ENCODE data around the gene PTGR3. TPM values are rescaled to one million over a fixed set of nuclear protein-coding genes. Genes with fewer than 3 reads are reported as not detected.

The PTGR3 gene
- total RNA-seq, 1 donor from 2014 or later, result 6.8 TPM

DNA sequence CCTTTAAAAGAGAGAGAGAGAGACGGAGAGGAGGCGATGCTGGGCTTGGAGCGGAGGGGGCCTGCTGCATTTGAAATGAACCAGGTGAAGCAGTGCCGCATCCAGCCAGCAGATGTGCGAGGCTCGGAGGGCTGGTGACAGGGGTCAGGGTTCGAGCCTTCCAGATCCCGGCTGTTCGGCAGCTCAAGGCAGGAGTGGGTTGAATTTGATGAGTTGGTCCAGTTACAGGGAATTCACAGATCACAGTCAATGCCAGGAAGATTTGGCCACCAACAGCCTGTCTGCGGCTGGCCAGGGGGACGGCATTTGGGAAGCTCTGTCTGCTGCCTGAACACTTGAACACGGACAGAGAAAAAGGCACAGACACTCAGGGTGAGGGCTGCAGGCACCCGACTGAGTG, 48.6 kb downstream of the PTGR3 start:
- Histone ChIP-seq H3K36me3 (ENCODE audit: control insufficient read depth, insufficient read depth, low read length) (no peaks in the 10 kb centered on the region), H3K4me3 (ENCODE audit: low read depth, low read length) (no peak overlapping the region), H3K27me3 (ENCODE audit: control insufficient read depth, insufficient read depth, low read length) (peaks cover 2% of the 10 kb centered on the region)
- TF ChIP-seq, protein P1, sequence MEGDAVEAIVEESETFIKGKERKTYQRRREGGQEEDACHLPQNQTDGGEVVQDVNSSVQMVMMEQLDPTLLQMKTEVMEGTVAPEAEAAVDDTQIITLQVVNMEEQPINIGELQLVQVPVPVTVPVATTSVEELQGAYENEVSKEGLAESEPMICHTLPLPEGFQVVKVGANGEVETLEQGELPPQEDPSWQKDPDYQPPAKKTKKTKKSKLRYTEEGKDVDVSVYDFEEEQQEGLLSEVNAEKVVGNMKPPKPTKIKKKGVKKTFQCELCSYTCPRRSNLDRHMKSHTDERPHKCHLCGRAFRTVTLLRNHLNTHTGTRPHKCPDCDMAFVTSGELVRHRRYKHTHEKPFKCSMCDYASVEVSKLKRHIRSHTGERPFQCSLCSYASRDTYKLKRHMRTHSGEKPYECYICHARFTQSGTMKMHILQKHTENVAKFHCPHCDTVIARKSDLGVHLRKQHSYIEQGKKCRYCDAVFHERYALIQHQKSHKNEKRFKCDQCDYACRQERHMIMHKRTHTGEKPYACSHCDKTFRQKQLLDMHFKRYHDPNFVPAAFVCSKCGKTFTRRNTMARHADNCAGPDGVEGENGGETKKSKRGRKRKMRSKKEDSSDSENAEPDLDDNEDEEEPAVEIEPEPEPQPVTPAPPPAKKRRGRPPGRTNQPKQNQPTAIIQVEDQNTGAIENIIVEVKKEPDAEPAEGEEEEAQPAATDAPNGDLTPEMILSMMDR (IDR thresholded peaks at IDR 0.05; ENCODE audit: insufficient read depth, low read length, severe bottlenecking), result no peak
- DNase-seq (ENCODE audit: low read depth) (no peak), FAIRE-seq (no peak)

DNA sequence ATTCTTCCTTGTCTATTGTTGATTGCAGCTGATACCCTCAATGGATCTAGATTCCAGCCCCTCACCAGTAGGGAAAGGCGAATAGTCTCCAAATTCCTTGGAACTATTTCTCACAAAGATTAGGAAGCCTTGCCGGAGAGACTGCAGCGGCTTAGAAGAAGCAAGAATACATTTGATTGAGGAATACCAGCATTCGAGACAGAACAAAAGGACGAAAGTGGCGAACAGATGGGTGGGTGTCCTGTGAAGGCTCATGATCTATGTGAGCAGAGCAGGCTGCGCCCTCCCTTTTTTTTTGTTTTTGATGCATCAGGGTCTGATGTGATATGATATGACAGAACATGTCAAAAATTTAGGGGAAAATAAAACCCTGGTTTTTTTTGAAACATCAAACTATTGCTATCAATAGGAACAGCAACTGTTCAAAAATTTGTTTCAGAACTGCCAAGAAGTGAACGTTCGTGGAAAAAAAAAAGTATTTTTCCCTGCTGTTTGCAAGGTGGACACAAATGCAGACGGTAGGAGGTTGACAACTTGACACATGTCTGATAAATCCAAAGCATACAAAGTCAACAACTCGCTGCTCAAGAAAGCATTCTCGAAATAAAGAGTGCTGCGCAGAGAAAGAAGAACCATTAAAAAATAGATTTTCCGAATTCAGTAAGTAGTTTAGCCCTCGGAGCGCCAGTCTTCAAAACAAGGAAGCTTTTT, 49.1 kb downstream of the PTGR3 start:
- Histone ChIP-seq H3K4me3 (ENCODE audit: low read depth, low read length) (no peak overlapping the region), H3K27me3 (ENCODE audit: control insufficient read depth, insufficient read depth, low read length) (peaks cover 2% of the 10 kb centered on the region), H3K36me3 (ENCODE audit: control insufficient read depth, insufficient read depth, low read length) (no peaks in the 10 kb centered on the region)
- TF ChIP-seq, protein P1 (IDR thresholded peaks at IDR 0.05; ENCODE audit: insufficient read depth, low read length, severe bottlenecking), result no peak
- no peak for DNase-seq (ENCODE audit: low read depth)
- FAIRE-seq, result no peak

DNA sequence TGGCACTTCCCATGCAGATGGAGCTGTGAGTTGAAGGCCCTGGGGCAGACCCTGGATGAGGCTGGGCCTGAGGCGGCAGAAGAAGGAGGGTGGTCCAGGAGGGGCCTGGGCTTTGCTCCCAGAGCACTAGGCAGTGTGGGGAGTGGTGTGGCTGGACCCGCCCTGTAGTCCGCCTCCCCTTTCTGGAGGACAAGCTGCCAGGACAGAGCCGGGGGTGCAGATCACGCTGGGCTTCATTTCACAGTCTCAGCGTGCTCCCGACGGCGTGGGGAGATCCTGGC, 49.8 kb downstream of the PTGR3 start:
- Histone ChIP-seq H3K27me3 (ENCODE audit: control insufficient read depth, insufficient read depth, low read length) (peaks cover 2% of the 10 kb centered on the region), H3K4me3 (ENCODE audit: low read depth, low read length) (no peak overlapping the region), H3K36me3 (ENCODE audit: control insufficient read depth, insufficient read depth, low read length) (no peaks in the 10 kb centered on the region)
- no peak for DNase-seq (ENCODE audit: low read depth)
- TF ChIP-seq, protein P1 (IDR thresholded peaks at IDR 0.05; ENCODE audit: insufficient read depth, low read length, severe bottlenecking), result no peak
- FAIRE-seq, result no peak

Other genes with a start within 250 kb of the PTGR3 start
- gene TSHZ1, start 1.7 kb upstream of the PTGR3 start, total RNA-seq, result 1.3 and 1.5 TPM in 2 replicates
- not detected in 2 replicates for gene SMIM21, start 218.6 kb upstream of the PTGR3 start, total RNA-seq